SK-N-SH (cell line): ENCODE results near the gene DOCK8.

Source experiments
- EP300 ChIP-seq, 2 experiments: IDR thresholded peaks; 2 replicates each; pipeline versions ENCODE4 v1.4.0 to v1.6.1; 2012; ENCODE audit warnings: borderline replicate concordance in 1 of 2, low read depth in 1 of 2, low read length in 1 of 2
- EZH2phosphoT487 ChIP-seq: fragments of 200-600 bp; sonication (generic); IDR thresholded peaks from 2 replicates; pipeline ENCODE4 v1.6.1; 2017; ENCODE audit warnings: low read depth, mixed run types, mild to moderate bottlenecking, antibody characterized with exemption, moderate library complexity, borderline replicate concordance
- FOXJ3 ChIP-seq: sonication (generic); formaldehyde crosslinking; IDR thresholded peaks from 2 replicates; pipeline ENCODE4 v1.5.1; 2020; ENCODE audit warnings: mild to moderate bottlenecking, missing genetic modification reagents
- JUND ChIP-seq: IDR thresholded peaks from 2 replicates; pipeline ENCODE4 v1.4.0; 2012
- NRF1 ChIP-seq: IDR thresholded peaks from 2 replicates; pipeline ENCODE4 v1.6.1; 2012; ENCODE audit warnings: low read depth, mild to moderate bottlenecking, low read length
- RXRA ChIP-seq: IDR thresholded peaks from 2 replicates; pipeline ENCODE4 v1.4.0; 2012; ENCODE audit warnings: low read depth, mild to moderate bottlenecking, borderline replicate concordance
- TF ChIP-seq, protein P1 (sequence below): IDR thresholded peaks from 2 replicates; pipeline ENCODE4; 2012

DNA sequence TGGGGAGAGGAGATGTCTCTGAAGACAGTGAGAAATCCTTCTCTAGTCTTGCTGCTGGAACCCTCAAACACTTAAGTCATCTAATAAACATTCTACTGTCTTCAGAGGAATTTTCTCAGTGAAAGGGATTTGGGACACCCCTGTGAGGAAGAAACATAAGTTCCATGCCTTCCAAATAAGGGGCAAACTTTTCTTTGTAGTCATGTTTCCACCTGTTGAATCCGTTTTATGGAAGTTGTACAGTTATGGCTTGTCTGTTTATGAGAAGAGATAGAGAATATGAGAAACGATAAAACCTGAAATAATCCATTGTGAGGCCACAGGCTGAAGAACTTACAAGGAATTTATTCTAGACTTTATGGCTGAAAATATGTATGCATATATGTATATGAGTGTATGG is 49.6 kb downstream of the DOCK8 start:
- TF ChIP-seq FOXJ3 (CRISPR knock-in tag) = no peak
- TF ChIP-seq EP300 (IDR thresholded peaks at IDR 0.05; ENCODE audit: borderline replicate concordance in 1 of 2, low read depth in 1 of 2, low read length in 1 of 2) = no peak
- no peak for TF ChIP-seq NRF1
- TF ChIP-seq, protein P1, sequence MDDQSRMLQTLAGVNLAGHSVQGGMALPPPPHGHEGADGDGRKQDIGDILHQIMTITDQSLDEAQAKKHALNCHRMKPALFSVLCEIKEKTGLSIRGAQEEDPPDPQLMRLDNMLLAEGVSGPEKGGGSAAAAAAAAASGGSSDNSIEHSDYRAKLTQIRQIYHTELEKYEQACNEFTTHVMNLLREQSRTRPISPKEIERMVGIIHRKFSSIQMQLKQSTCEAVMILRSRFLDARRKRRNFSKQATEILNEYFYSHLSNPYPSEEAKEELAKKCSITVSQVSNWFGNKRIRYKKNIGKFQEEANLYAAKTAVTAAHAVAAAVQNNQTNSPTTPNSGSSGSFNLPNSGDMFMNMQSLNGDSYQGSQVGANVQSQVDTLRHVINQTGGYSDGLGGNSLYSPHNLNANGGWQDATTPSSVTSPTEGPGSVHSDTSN = no peak
- TF ChIP-seq EZH2phosphoT487 = no peak
- no peak for TF ChIP-seq JUND
- TF ChIP-seq RXRA = no peak
